Measurements from ENCODE around the gene MPC2.

The MPC2 gene

DNA sequence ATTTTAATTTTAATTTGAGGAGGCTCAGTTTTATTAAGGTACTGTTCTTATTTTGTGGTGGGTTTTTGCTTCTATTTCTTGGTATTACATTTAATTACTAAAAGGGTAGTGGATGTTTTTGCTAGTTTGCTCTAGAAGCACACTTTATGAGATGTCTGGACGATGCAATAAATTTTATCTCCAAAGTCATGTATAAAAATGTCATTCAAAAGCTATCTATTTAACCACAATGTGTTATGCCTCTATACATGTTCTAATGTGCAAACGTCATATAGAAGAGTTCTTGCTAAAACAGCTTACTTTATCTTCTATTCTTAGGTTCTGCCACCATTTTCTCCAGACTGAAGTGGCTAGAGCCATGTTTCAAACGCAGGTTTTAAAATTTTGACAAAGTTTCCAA, 12.9 kb upstream of the MPC2 start:
- TF ChIP-seq CTCF (IDR thresholded peaks at IDR 0.05; ENCODE audit: insufficient read depth, missing control alignments) = no peak
- DNase-seq (ENCODE audit: insufficient read length, low spot score) (no peak), FAIRE-seq (no peak)

DNA sequence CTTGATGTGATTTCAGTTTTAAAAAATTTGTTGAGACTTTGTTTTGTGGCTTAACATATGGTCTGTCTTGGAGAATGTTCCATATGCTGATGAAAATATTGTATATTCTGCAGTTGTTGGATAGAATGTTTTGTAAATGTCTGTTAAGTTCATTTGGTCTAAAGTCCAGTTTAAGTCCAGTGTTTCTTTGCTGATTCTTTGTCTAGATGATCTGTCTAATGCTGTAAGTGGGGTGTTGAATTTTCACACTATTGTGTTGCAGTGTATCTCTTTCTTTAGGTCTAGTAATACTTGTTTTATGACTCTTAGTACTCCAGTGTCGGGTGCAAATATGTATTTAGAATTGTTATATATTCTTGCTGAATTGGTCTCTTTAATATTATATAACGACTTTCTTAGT, 10.9 kb upstream of the MPC2 start:
- peak; percentile 80 for FAIRE-seq
- no peak for TF ChIP-seq CTCF (IDR thresholded peaks at IDR 0.05; ENCODE audit: insufficient read depth, missing control alignments)
- no peak for DNase-seq (ENCODE audit: insufficient read length, low spot score)

DNA sequence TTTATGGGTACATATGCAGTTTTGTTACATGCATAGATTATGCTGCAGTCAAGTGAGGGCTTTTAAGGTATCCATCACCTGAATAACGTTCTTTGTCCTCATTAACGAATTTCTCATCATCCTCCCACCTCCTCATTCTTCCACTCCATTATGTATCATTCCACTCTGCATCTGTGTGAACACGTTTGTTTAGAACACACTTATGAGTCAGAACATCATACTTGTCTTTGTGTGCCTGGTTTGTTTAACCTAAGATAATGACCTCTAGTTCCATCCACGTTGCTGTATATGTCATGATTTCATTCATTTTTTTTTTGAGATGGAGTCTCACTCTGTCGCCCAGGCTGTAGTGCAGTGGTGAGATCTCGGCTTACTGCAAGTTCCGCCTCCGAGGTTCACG, 6.7 kb upstream of the MPC2 start:
- DNase-seq (ENCODE audit: insufficient read length, low spot score) = no peak
- FAIRE-seq = no peak
- no peak for TF ChIP-seq CTCF (IDR thresholded peaks at IDR 0.05; ENCODE audit: insufficient read depth, missing control alignments)

- no peak for TF ChIP-seq CTCF (IDR thresholded peaks at IDR 0.05; ENCODE audit: insufficient read depth, missing control alignments)
- FAIRE-seq (no peak), DNase-seq (ENCODE audit: insufficient read length, low spot score) (no peak)
These were observed 3.4 kb upstream of the MPC2 start for GRCh38 chr1:167940264-167940663.

GRCh38 chr1:167938080-167938636, 1.3 kb upstream of the MPC2 start:
- TF ChIP-seq CTCF (IDR thresholded peaks at IDR 0.05; ENCODE audit: insufficient read depth, missing control alignments) = no peak
- FAIRE-seq (peak; percentile 51), DNase-seq (ENCODE audit: insufficient read length, low spot score) (no peak)

DNA sequence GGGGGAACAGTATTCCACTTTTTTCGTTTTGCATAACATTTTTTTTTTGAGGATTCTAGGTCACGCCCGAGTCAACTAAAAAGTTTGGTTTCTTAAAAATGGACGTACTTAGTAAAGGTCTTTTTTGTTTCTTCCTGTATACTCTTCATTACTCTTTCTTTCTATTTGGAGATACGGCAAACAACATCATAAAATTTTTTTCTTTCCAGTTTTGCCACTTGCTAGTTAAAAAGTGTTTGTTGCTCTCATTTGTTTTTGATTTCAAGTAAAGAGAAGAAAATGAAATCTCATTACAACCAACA, 788 bp upstream of the MPC2 start:
- TF ChIP-seq CTCF (IDR thresholded peaks at IDR 0.05; ENCODE audit: insufficient read depth, missing control alignments) = no peak
- FAIRE-seq = peak; percentile 38
- no peak for DNase-seq (ENCODE audit: insufficient read length, low spot score)

GRCh38 chr1:167936068-167936929, 573 bp downstream of the MPC2 start, which contains the start of gene DCAF6:
DCAF6 (plus strand) TSS chr1:167936683; CDS start chr1:167936912, 229 bp downstream.
- no peak for TF ChIP-seq CTCF (IDR thresholded peaks at IDR 0.05; ENCODE audit: insufficient read depth, missing control alignments)
- peak; percentile 70 for FAIRE-seq
- peak; percentile 95 for DNase-seq (ENCODE audit: insufficient read length, low spot score)
